Endothelial cell of umbilical vein (primary cell): Measurements from ENCODE around the gene FALEC. TPM values are rescaled to one million over a fixed set of nuclear protein-coding genes. Genes with fewer than 3 reads are reported as not detected.

ENCODE experiments used
- BruUV-seq: library from RNA; stranded (reverse); fragments of 400-500 nt; replicated peaks from 2 replicates; lab custom pipeline; 2021; lab: Mats Ljungman, UMichigan
- CTCF ChIA-PET: fragments of 300-600, 350-600 bp; sonication (Branson Sonifier 250); formaldehyde crosslinking; loops from one replicate; lab custom pipeline; 2021; ENCODE audit warnings: antibody characterized with exemption, inconsistent platforms; lab: Charles Lee
- POLR2A ChIA-PET: fragments of 300-600, 350-600 bp; sonication (Branson Sonifier 250); formaldehyde crosslinking; loops from one replicate; lab custom pipeline; 2021; ENCODE audit warnings: antibody characterized with exemption, inconsistent platforms; lab: Charles Lee
- DNase-seq: peaks from one replicate; pipeline ENCODE4 v3.0.0-alpha.2; 2011; ENCODE audit warnings: low read depth, low spot score
- FAIRE-seq: peaks from 2 replicates; lab custom pipeline; 2011; peaks lifted over from hg19 to GRCh38; lab: Jason Lieb, UNC
- H2AFZ ChIP-seq: 2 replicates; pipeline ENCODE4 v1.6.0; 2012; ENCODE audit warnings: low read depth, low read length, control low read depth, inconsistent platforms
- H3K27ac ChIP-seq: 2 replicates; pipeline ENCODE4 v1.5.1; 2011; ENCODE audit warnings: low read depth, mild to moderate bottlenecking, control low read depth, low read length, moderate library complexity; ENCODE audit not compliant: insufficient read depth
- H3K27me3 ChIP-seq, 2 experiments: 2 replicates each; pipeline versions ENCODE4 v1.6.0 to v1.6.1; 2011; ENCODE audit warnings: low read length in 2 of 2, mixed read lengths in 1 of 2; ENCODE audit not compliant: control insufficient read depth in 2 of 2, insufficient read depth in 2 of 2
- H3K36me3 ChIP-seq, 2 experiments: 2 replicates in 1 of 2; 3 replicates in 1 of 2; pipeline ENCODE4 v1.5.1; 2011; ENCODE audit warnings: low read length in 2 of 2, mild to moderate bottlenecking in 1 of 2, moderate library complexity in 1 of 2; ENCODE audit not compliant: control insufficient read depth in 2 of 2, insufficient read depth in 2 of 2; ENCODE audit errors: extremely low read depth in 1 of 2
- H3K4me1 ChIP-seq: 3 replicates; pipeline ENCODE4 v1.5.1; 2011; ENCODE audit warnings: mild to moderate bottlenecking, low read length; ENCODE audit not compliant: control insufficient read depth, insufficient read depth; ENCODE audit errors: extremely low read depth
- H3K4me2 ChIP-seq: 2 replicates; pipeline ENCODE4 v1.6.1; 2011; ENCODE audit warnings: low read length, control low read depth, mixed read lengths; ENCODE audit not compliant: insufficient read depth
- H3K4me3 ChIP-seq, 3 experiments: fragments of 200-600 bp in 1 of 3; sonication (generic), shearing (Covaris generic) in 1 of 3; replicated peaks in 1 of 3; 2 replicates each; pipeline ENCODE4 v1.5.1; 2011 to 2016; ENCODE audit warnings: control low read depth in 3 of 3, low read length in 3 of 3, mild to moderate bottlenecking in 2 of 3, inconsistent platforms in 1 of 3, low read depth in 1 of 3, moderate library complexity in 1 of 3; ENCODE audit not compliant: insufficient read depth in 1 of 3
- H3K79me2 ChIP-seq: 2 replicates; pipeline ENCODE4 v1.6.0; 2012; ENCODE audit warnings: low read length, inconsistent platforms; ENCODE audit not compliant: control insufficient read depth, insufficient read depth
- H3K9ac ChIP-seq: replicated peaks from 2 replicates; pipeline ENCODE3; 2011; ENCODE audit warnings: low read length, control low read depth; ENCODE audit not compliant: insufficient read depth; ENCODE audit errors: extremely low read depth
- H3K9me1 ChIP-seq: replicated peaks from 3 replicates; pipeline ENCODE4 v1.6.0; 2011; ENCODE audit warnings: mild to moderate bottlenecking, low read length; ENCODE audit not compliant: control insufficient read depth, insufficient read depth; ENCODE audit errors: extremely low read depth
- H3K9me3 ChIP-seq: replicated peaks from 2 replicates; pipeline ENCODE4 v1.5.1; 2012; ENCODE audit warnings: low read length, inconsistent platforms; ENCODE audit not compliant: control insufficient read depth, insufficient read depth
- H4K20me1 ChIP-seq: replicated peaks from 2 replicates; pipeline ENCODE3; 2011; ENCODE audit warnings: mild to moderate bottlenecking, low read length; ENCODE audit not compliant: control insufficient read depth, insufficient read depth; ENCODE audit errors: extremely low read depth
- FOS ChIP-seq: IDR thresholded peaks from 2 replicates; pipeline ENCODE4 v1.6.1; 2011; ENCODE audit warnings: mild to moderate bottlenecking, low read length, moderate library complexity, borderline replicate concordance; ENCODE audit not compliant: insufficient read depth
- POLR2A ChIP-seq: IDR thresholded peaks from 2 replicates; pipeline ENCODE4 v1.6.1; 2012; ENCODE audit warnings: low read depth, mild to moderate bottlenecking, control low read depth, low read length
- POLR2AphosphoS5 ChIP-seq: IDR thresholded peaks from 2 replicates; pipeline ENCODE4 v1.6.1; 2012; ENCODE audit warnings: low read depth, mild to moderate bottlenecking, control low read depth, low read length, moderate library complexity; ENCODE audit not compliant: insufficient read depth
- dilution Hi-C: fragments of 300-500 bp; cut with MboI; formaldehyde crosslinking; loops from one replicate; pipeline ENCODE4 v1.15.0; 2019; ENCODE audit warnings: low sequenced_read_pairs; ENCODE audit not compliant: extremely low pct_ligation_motif_present
- intact Hi-C: fragments of 100-400 bp; cut with micrococcal nuclease; formaldehyde crosslinking; loops from one replicate; pipeline ENCODE4 v1.10.0; 2022
- polyA plus RNA-seq, 4 experiments: library from polyadenylated mRNA; depleted of rRNA in 3 of 4; stranded (reverse) in 3 of 4; unstranded in 1 of 4; fragments of >200 nt; gene quantifications; 2 replicates each; pipeline versions ENCODE4 v1.2.1 to v1.2.3, GENCODE V29; 2011 to 2012; ENCODE audit warnings: missing spikeins in 1 of 4
- total RNA-seq: library from RNA; stranded (reverse); gene quantifications from 2 replicates; pipeline ENCODE4 v1.2.3, GENCODE V29; 2021

Gene FALEC
- total and polyA plus RNA-seq, 2 donors (not counting 3 experiments of a cell fraction or from before 2014, with no cell fraction given), result not detected

DNA sequence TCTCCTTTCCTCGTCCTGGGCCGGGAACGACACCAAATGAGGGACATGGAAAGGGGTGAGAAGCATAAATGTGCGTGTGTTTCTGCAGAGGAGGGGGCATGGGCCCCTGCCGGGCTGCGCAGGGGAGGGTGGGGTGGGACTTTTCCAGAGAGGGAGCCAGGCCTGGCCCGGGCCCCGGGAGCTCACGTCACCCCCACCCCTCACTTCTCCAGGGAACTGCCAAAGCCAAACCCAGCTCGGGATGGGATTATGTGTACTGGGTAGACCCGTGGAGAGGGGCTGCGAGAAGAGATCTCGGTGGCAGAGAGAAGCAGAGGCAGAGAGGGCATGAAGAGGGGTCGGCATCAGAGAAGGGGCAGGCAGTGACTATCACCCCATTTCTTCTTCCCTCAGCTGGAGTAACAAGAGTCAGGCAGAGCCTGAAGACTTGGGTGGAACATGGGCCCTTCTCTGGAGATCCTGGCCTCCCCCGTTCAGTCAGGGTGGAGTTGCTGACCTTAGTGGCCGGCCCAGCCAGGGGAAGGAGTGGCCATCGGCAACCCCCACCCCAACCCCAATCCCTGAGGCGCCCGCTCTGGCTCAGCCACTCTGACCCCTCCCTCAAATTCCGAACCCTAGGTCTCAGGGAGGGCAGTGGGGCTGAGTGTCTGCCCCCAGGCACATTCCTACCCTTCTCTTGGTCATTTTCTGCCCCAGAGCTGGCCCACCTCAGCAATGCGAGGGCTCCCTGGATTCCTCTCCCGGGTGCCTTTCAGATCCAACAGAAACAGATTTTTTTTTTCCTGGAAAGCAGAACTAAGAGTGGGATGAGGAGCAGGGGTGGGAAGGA, 34.9 kb downstream of the FALEC start:
- H3K9me3 ChIP-seq, result no peaks in the 10 kb centered on the region
- no peak overlapping the region for H3K4me3 ChIP-seq
- ChIA-PET POLR2A (no interaction called here), CTCF (interaction anchor here (1.0 to 6.7 kb wide), 5 partner anchors 9 to 294 kb away, joined by 3 to 55 read pairs (median 8); no protein-coding TSS in a partner anchor)
- BruUV-seq, result no TSS peak
- H3K9me1 ChIP-seq, result no peaks in the 10 kb centered on the region
- H4K20me1 ChIP-seq, result no peaks in the 10 kb centered on the region
- dilution Hi-C loops (no loop called here), intact Hi-C loops (no loop called here)
- H3K27ac ChIP-seq, result no peak overlapping the region
- H3K79me2 ChIP-seq, result no peaks in the 10 kb centered on the region
- peaks cover 22% of the 10 kb centered on the region for H3K4me1 ChIP-seq
- no peaks in the 10 kb centered on the region for H3K36me3 ChIP-seq
- no peak overlapping the region for H3K9ac ChIP-seq
- no peak overlapping the region for H2AFZ ChIP-seq
- TF ChIP-seq POLR2AphosphoS5 (peak; percentile 12), FOS (no peak), POLR2A (no peak)
- no peak overlapping the region for H3K4me2 ChIP-seq
- peaks cover 1 to 2% of the 10 kb centered on the region in 2 experiments for H3K27me3 ChIP-seq
- FAIRE-seq (no peak), DNase-seq (no peak)

DNA sequence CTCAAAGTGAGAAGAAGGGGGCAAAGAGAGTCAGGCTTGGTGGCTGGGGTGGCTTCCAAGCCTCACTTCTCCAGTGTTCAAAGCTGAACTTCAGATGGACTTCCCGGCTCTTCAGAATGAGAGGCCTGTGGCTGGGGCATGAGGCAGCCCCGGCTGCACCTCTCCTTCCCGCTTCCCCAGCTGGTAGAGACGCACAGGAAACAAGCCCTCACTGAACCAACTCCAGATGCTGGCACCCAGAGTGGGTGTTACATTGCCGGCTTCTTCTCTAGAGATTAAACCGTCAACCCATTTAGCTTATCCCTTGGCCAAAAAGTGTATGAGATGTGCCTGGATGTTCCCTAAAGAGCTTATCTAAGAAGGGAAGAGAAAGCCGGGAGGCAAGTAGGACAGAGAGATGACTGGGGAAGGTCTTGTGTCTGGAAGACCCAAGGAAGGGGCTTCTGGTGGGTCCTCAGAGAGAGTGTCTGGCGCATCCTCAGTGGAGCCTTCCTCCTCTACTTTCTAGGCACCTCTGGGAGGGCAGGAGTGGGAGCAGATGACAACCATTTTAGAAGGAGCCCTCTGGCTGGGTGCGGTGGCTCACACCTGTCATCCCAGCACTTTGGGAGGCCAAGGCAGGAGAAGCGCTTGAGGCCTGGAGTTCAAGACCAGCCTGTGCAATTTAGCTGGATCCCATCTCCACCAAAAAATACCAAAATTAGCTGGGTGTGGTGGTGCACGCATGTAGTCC, 35.7 kb downstream of the FALEC start:
- no peak for TF ChIP-seq POLR2AphosphoS5
- peaks cover 22% of the 10 kb centered on the region for H3K4me1 ChIP-seq
- CTCF ChIA-PET, result interaction anchor here (1.0 to 2.1 kb wide), 4 partner anchors 9 to 295 kb away, joined by 3 to 17 read pairs (median 6); no protein-coding TSS in a partner anchor
- peaks cover 0 to 4% of the 10 kb centered on the region in 2 experiments for H3K36me3 ChIP-seq
- H3K79me2 ChIP-seq, result no peaks in the 10 kb centered on the region
- no TSS peak for BruUV-seq
- DNase-seq (no peak), FAIRE-seq (no peak)
- no peak overlapping the region for H3K4me2 ChIP-seq
- dilution Hi-C loops, result no loop called here
- no peak overlapping the region for H3K4me3 ChIP-seq
- H3K9me1 ChIP-seq, result no peaks in the 10 kb centered on the region
- intact Hi-C loops, result no loop called here
- no peaks in the 10 kb centered on the region for H4K20me1 ChIP-seq
- no peak overlapping the region for H3K9ac ChIP-seq
- H3K27ac ChIP-seq, result no peak overlapping the region
- H3K9me3 ChIP-seq, result no peaks in the 10 kb centered on the region
- POLR2A ChIA-PET, result interaction anchor here (0.6 to 1.3 kb wide), 3 partner anchors 28 to 461 kb away, joined by 5 to 7 read pairs (median 5); partner anchors contain the start of gene MCL1
- no peak overlapping the region for H2AFZ ChIP-seq
- no peaks in the 10 kb centered on the region for H3K27me3 ChIP-seq
